ENCODE results near the gene PRDM16.

PRDM16 gene

GRCh38 chr1:3251807-3252428, 182.9 kb downstream of the PRDM16 start:
- TF ChIP-seq POLR2A (IDR thresholded peaks at IDR 0.05; ENCODE audit: low read length) (no peak), GATA1 (IDR thresholded peaks at IDR 0.05; ENCODE audit: low read depth, low read length) (no peak)
- DNase-seq = no peak

GRCh38 chr1:3255680-3256079, 186.7 kb downstream of the PRDM16 start:
- TF ChIP-seq GATA1 (IDR thresholded peaks at IDR 0.05; ENCODE audit: low read depth, low read length) = no peak
- TF ChIP-seq POLR2A (IDR thresholded peaks at IDR 0.05; ENCODE audit: low read length) = no peak
- DNase-seq = no peak

- DNase-seq = no peak
- TF ChIP-seq POLR2A (IDR thresholded peaks at IDR 0.05; ENCODE audit: low read length) = no peak
- no peak for TF ChIP-seq GATA1 (IDR thresholded peaks at IDR 0.05; ENCODE audit: low read depth, low read length)
Measured at GRCh38 chr1:3257788-3258187, 188.8 kb downstream of the PRDM16 start.

GRCh38 chr1:3258386-3259003, 189.5 kb downstream of the PRDM16 start:
- no peak for TF ChIP-seq GATA1 (IDR thresholded peaks at IDR 0.05; ENCODE audit: low read depth, low read length)
- TF ChIP-seq POLR2A (IDR thresholded peaks at IDR 0.05; ENCODE audit: low read length) = no peak
- no peak for DNase-seq

- TF ChIP-seq POLR2A (IDR thresholded peaks at IDR 0.05; ENCODE audit: low read length) (no peak), GATA1 (IDR thresholded peaks at IDR 0.05; ENCODE audit: low read depth, low read length) (no peak)
- no peak for DNase-seq
Measured at GRCh38 chr1:3259020-3259419, 190.0 kb downstream of the PRDM16 start.

GRCh38 chr1:3261007-3261968, 192.3 kb downstream of the PRDM16 start:
- DNase-seq = no peak
- TF ChIP-seq POLR2A (IDR thresholded peaks at IDR 0.05; ENCODE audit: low read length) (no peak), GATA1 (IDR thresholded peaks at IDR 0.05; ENCODE audit: low read depth, low read length) (no peak)

- DNase-seq = no peak
Measured at GRCh38 chr1:3261969-3262579, 193.1 kb downstream of the PRDM16 start.

GRCh38 chr1:3262681-3263286, 193.8 kb downstream of the PRDM16 start:
- DNase-seq = no peak
- TF ChIP-seq GATA1 (IDR thresholded peaks at IDR 0.05; ENCODE audit: low read depth, low read length) (no peak), POLR2A (IDR thresholded peaks at IDR 0.05; ENCODE audit: low read length) (no peak)

More at GRCh38 chr1:3261969-3262579, 193.1 kb downstream of the PRDM16 start:
- TF ChIP-seq GATA1 (IDR thresholded peaks at IDR 0.05; ENCODE audit: low read depth, low read length) (no peak), POLR2A (IDR thresholded peaks at IDR 0.05; ENCODE audit: low read length) (no peak)

- TF ChIP-seq POLR2A (IDR thresholded peaks at IDR 0.05; ENCODE audit: low read length) = no peak
- TF ChIP-seq GATA1 (IDR thresholded peaks at IDR 0.05; ENCODE audit: low read depth, low read length) = no peak
- no peak for DNase-seq
Measured at GRCh38 chr1:3263790-3264189, 194.8 kb downstream of the PRDM16 start.

GRCh38 chr1:3264456-3264855, 195.5 kb downstream of the PRDM16 start:
- no peak for DNase-seq
- TF ChIP-seq POLR2A (IDR thresholded peaks at IDR 0.05; ENCODE audit: low read length) (no peak), GATA1 (IDR thresholded peaks at IDR 0.05; ENCODE audit: low read depth, low read length) (no peak)

- TF ChIP-seq POLR2A (IDR thresholded peaks at IDR 0.05; ENCODE audit: low read length) (no peak), GATA1 (IDR thresholded peaks at IDR 0.05; ENCODE audit: low read depth, low read length) (no peak)
- DNase-seq = no peak
Measured at GRCh38 chr1:3265835-3266805, 197.1 kb downstream of the PRDM16 start.

GRCh38 chr1:3266870-3267549, 198.0 kb downstream of the PRDM16 start:
- DNase-seq = no peak
- TF ChIP-seq GATA1 (IDR thresholded peaks at IDR 0.05; ENCODE audit: low read depth, low read length) (no peak), POLR2A (IDR thresholded peaks at IDR 0.05; ENCODE audit: low read length) (no peak)

All from erythroblast (primary cell).